B cell (primary cell): ENCODE results near the gene FHIT.

Experiments used
- CTCF ChIP-seq: fragments of 200-600 bp; IDR thresholded peaks from one replicate; pipeline ENCODE4 v1.8.0; 2022; ENCODE audit warnings: antibody characterized with exemption, mild to moderate bottlenecking
- EZH2 ChIP-seq: IDR thresholded peaks from 2 replicates; pipeline ENCODE4 v1.6.1; 2012; ENCODE audit warnings: borderline replicate concordance, low read depth, mild to moderate bottlenecking, moderate library complexity, low read length; ENCODE audit not compliant: insufficient read depth, poor library complexity, severe bottlenecking

DNA sequence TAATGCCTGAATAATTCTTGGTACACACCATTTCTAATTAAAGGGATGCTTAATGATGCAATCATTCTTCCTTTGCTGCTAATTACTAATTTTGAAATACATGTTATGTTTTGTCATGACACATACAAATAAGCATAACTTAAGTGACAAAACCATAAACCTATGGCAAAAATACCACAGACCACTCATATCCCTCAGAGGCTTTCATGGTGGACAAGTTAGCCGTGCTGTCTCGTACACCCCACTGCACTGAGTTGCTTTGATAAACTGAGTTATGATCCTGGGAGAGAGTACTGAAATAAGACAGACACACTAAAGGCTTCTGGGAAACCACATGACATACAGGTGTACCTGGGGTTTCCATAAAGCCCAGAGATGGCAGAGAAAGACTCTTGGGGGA, 913.8 kb downstream of the FHIT start:
- TF ChIP-seq CTCF = no peak
- TF ChIP-seq EZH2 = no peak
